ENCODE results near the gene RERG.
"Not testable (repeated sequence)": the region's sequence is repeated elsewhere in the genome, so short reads cannot be mapped to it uniquely, and the experiment has no call there.

Gene RERG

DNA sequence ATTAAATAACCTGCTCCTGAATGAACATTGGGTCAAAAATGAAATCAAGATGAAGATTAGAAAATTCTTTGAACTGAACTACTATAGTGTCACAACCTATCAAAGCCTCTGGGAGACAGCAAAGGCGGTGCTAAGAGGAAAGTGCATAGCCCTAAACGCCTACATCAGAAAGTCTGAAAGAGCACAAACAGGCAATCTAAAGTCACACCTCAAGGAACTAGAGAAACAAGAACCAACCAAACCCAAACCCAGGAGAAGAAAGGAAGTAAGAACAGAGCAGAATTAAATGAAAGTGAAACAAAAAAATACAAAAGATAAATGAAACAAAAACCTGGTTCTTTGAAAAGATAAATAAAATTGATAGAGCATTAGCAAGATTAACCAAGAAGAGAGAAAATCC, 143.5 kb downstream of the RERG start:
- not testable (repeated sequence) for H3K4me3 ChIP-seq (ENCODE audit: low read length); H3K36me3 ChIP-seq (ENCODE audit: insufficient read depth, low read length); H2AFZ ChIP-seq (ENCODE audit: low read depth, low read length); H3K9me3 ChIP-seq (ENCODE audit: low read length); H3K4me1 ChIP-seq (ENCODE audit: insufficient read depth, low read length); H3K27me3 ChIP-seq (ENCODE audit: insufficient read depth, low read length)

DNA sequence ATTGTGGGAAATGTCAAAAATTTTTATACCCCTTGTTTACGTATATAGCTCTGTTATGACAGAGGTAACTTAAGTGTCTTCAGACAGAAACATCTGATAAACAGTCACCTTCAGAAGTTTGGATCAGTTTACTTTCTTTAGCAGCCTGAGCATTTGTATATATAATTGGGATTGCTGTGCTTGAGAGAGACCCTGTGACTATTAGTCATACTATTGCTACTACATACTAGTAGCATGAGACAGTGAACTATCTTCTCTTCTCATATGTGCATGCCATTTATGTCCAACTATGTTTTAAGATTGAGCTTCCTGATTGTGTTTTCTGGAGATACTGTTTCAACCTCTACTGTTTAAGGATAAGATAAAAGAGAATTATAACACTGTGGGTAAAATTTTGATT, 146.9 kb downstream of the RERG start:
- Histone ChIP-seq H2AFZ (ENCODE audit: low read depth, low read length) (no peak overlapping the region), H3K36me3 (ENCODE audit: insufficient read depth, low read length) (no peaks in the 10 kb centered on the region), H3K4me1 (ENCODE audit: insufficient read depth, low read length) (no peaks in the 10 kb centered on the region), H3K27me3 (ENCODE audit: insufficient read depth, low read length) (no peaks in the 10 kb centered on the region), H3K9me3 (ENCODE audit: low read length) (no peaks in the 10 kb centered on the region), H3K4me3 (ENCODE audit: low read length) (no peak overlapping the region)

DNA sequence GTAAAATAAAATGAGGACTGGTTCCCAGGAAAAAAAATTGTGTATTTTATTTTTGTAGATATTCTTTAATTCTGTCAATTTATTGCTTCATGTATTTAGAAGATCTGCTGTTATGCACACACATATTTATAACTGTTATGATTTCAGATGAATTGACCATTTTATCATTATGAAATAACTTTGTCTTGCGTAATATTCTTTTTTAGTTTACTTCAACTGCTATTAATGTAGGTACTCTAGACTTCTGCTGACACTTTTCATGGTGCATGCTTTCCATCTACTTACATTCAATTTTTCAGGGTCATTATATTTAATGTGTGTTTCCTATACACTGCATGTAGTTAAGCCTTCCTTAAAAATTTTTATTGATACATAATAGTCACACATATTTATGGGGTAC, 162.1 kb downstream of the RERG start:
- Histone ChIP-seq H2AFZ (ENCODE audit: low read depth, low read length) (no peak overlapping the region), H3K27me3 (ENCODE audit: insufficient read depth, low read length) (no peaks in the 10 kb centered on the region), H3K9me3 (ENCODE audit: low read length) (no peaks in the 10 kb centered on the region), H3K36me3 (ENCODE audit: insufficient read depth, low read length) (no peaks in the 10 kb centered on the region), H3K4me1 (ENCODE audit: insufficient read depth, low read length) (peaks cover 9% of the 10 kb centered on the region), H3K4me3 (ENCODE audit: low read length) (no peak overlapping the region)
